Panc1 (cell line): Measurements from ENCODE around the gene KCTD1.

Source experiments
- CTCF ChIP-seq: fragments of 450-650 bp; IDR thresholded peaks from 2 replicates; pipeline ENCODE4 v1.5.1; 2017; ENCODE audit warnings: mild to moderate bottlenecking
- POLR2AphosphoS5 ChIP-seq: IDR thresholded peaks from 2 replicates; pipeline ENCODE4 v1.6.1; 2012; ENCODE audit warnings: mild to moderate bottlenecking, low read depth, low read length, moderate library complexity
- SIN3A ChIP-seq: IDR thresholded peaks from 2 replicates; pipeline ENCODE4 v1.6.1; 2012; ENCODE audit warnings: low read depth, mild to moderate bottlenecking, low read length, moderate library complexity, borderline replicate concordance; ENCODE audit not compliant: insufficient read depth
- TCF7L2 ChIP-seq: IDR thresholded peaks from 2 replicates; pipeline ENCODE4 v1.6.1; 2011; ENCODE audit warnings: mild to moderate bottlenecking, low read depth, low read length, inconsistent platforms
- TF ChIP-seq, protein P1 (sequence below), 2 experiments: IDR thresholded peaks; 2 replicates each; pipeline ENCODE4 v1.6.1; 2011 to 2012; ENCODE audit warnings: low read depth in 2 of 2, control low read depth in 1 of 2, low read length in 1 of 2, mild to moderate bottlenecking in 1 of 2, moderate library complexity in 1 of 2; ENCODE audit not compliant: insufficient read depth in 1 of 2

DNA sequence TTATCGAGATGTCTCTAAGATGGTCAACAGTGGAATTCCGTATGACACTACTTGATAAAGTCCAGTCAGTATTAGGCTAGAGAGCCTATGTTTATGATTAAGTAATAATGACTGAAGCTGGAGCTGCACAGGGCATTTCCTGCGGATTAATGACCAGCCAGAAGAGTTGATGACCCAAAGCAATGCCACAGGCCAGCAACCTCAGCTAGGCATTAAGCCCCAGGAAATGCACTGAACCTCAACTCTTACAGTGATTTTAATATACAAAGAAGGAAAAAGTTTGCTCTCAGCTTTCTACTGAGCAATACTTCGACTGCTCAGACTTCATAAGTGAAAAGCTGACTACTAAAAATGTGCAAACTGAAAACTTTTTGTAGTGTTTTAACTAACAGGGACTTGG lies 3.9 kb downstream of the KCTD1 start:
- no peak for TF ChIP-seq CTCF
- no peak for TF ChIP-seq POLR2AphosphoS5
- TF ChIP-seq, protein P1, sequence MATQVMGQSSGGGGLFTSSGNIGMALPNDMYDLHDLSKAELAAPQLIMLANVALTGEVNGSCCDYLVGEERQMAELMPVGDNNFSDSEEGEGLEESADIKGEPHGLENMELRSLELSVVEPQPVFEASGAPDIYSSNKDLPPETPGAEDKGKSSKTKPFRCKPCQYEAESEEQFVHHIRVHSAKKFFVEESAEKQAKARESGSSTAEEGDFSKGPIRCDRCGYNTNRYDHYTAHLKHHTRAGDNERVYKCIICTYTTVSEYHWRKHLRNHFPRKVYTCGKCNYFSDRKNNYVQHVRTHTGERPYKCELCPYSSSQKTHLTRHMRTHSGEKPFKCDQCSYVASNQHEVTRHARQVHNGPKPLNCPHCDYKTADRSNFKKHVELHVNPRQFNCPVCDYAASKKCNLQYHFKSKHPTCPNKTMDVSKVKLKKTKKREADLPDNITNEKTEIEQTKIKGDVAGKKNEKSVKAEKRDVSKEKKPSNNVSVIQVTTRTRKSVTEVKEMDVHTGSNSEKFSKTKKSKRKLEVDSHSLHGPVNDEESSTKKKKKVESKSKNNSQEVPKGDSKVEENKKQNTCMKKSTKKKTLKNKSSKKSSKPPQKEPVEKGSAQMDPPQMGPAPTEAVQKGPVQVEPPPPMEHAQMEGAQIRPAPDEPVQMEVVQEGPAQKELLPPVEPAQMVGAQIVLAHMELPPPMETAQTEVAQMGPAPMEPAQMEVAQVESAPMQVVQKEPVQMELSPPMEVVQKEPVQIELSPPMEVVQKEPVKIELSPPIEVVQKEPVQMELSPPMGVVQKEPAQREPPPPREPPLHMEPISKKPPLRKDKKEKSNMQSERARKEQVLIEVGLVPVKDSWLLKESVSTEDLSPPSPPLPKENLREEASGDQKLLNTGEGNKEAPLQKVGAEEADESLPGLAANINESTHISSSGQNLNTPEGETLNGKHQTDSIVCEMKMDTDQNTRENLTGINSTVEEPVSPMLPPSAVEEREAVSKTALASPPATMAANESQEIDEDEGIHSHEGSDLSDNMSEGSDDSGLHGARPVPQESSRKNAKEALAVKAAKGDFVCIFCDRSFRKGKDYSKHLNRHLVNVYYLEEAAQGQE (IDR thresholded peaks at IDR 0.05; ENCODE audit: insufficient read depth in 1 of 2, low read depth in 2 of 2, low read length in 1 of 2), result no peak
- no peak for TF ChIP-seq SIN3A
- TF ChIP-seq TCF7L2, result no peak
